T47D (cell line): ENCODE results near the gene TEX2.

Experiments
- DNase-seq, 2 experiments: peaks; one replicate each; pipeline versions ENCODE4 v3.0.0 to v3.0.0-alpha.2; 2011 to 2012; ENCODE audit warnings: low read depth in 1 of 2, low spot score in 1 of 2
- JUND ChIP-seq: IDR thresholded peaks from 2 replicates; pipeline ENCODE4 v1.6.1; 2012; ENCODE audit warnings: low read depth
- in situ Hi-C: cut with HindIII; loops from 2 replicates; pipeline ENCODE4 v1.10.0; 2016; ENCODE audit warnings: low sequenced_read_pairs, low pct_unique_long_range_greater_than_20kb

Gene TEX2

GRCh38 chr17:64281962-64282752 lies 19.1 kb upstream of the TEX2 start:
- TF ChIP-seq JUND: no peak
- in situ Hi-C loops: no loop called here
- DNase-seq: peak; percentile 41 to 79

- in situ Hi-C loops: no loop called here
- DNase-seq: peak in 1 of 2 experiments; percentile 52
- no peak for TF ChIP-seq JUND
Measured at GRCh38 chr17:64278614-64279013, 15.6 kb upstream of the TEX2 start.

GRCh38 chr17:64277831-64278562 lies 14.9 kb upstream of the TEX2 start:
- no peak for TF ChIP-seq JUND
- no peak for DNase-seq
- in situ Hi-C loops: no loop called here

- no peak for DNase-seq
- TF ChIP-seq JUND: no peak
- in situ Hi-C loops: no loop called here
Measured at GRCh38 chr17:64276961-64277505, 14.0 kb upstream of the TEX2 start.

GRCh38 chr17:64275016-64275415 lies 12.0 kb upstream of the TEX2 start:
- DNase-seq: no peak
- in situ Hi-C loops: no loop called here
- no peak for TF ChIP-seq JUND

GRCh38 chr17:64273006-64273405 lies 9.9 kb upstream of the TEX2 start:
- TF ChIP-seq JUND: no peak
- in situ Hi-C loops: no loop called here
- no peak for DNase-seq

- no peak for TF ChIP-seq JUND
- no peak for DNase-seq
- in situ Hi-C loops: no loop called here
Measured at GRCh38 chr17:64270885-64271284, 7.8 kb upstream of the TEX2 start.

GRCh38 chr17:64269687-64270649 lies 6.9 kb upstream of the TEX2 start:
- DNase-seq: no peak
- in situ Hi-C loops: no loop called here

GRCh38 chr17:64264891-64265290 lies 1.8 kb upstream of the TEX2 start:
- DNase-seq: no peak
- TF ChIP-seq JUND: no peak
- in situ Hi-C loops: no loop called here

More at GRCh38 chr17:64269687-64270649, 6.9 kb upstream of the TEX2 start:
- TF ChIP-seq JUND: no peak

GRCh38 chr17:64262198-64262999 lies 661 bp downstream of the TEX2 start:
- DNase-seq: peak; percentile 53 to 63
- in situ Hi-C loops: no loop called here
- TF ChIP-seq JUND: no peak

- TF ChIP-seq JUND: no peak
- no peak for DNase-seq
- in situ Hi-C loops: no loop called here
Measured at GRCh38 chr17:64261417-64262145, 1.5 kb downstream of the TEX2 start.
